ENCODE data around the gene SLC25A42.
A peak's percentile ranks its signal among the peaks of the same experiment; 100 is the strongest.
"Not testable (repeated sequence)": the region's sequence is repeated elsewhere in the genome, so short reads cannot be mapped to it uniquely, and the experiment has no call there.

Gene SLC25A42

GRCh38 chr19:19063183-19064097, at the start of gene SLC25A42:
Gene SLC25A42 (plus strand): TSS chr19:19063994. CDS start chr19:19096125, 32,131 bp downstream.
- peak; percentile 97 for DNase-seq (ENCODE audit: low read depth)

GRCh38 chr19:19021115-19021514, 42.7 kb upstream of the SLC25A42 start:
- no peak for DNase-seq (ENCODE audit: low read depth)

GRCh38 chr19:19022380-19022961, 41.3 kb upstream of the SLC25A42 start:
- DNase-seq (ENCODE audit: low read depth), result no peak

- not testable (repeated sequence) for DNase-seq (ENCODE audit: low read depth)
Observed at GRCh38 chr19:19023376-19023775, 40.4 kb upstream of the SLC25A42 start.

- no peak for DNase-seq (ENCODE audit: low read depth)
Observed at GRCh38 chr19:19025861-19026260, 37.9 kb upstream of the SLC25A42 start.

- DNase-seq (ENCODE audit: low read depth), result no peak
Observed at GRCh38 chr19:19026299-19026971, 37.4 kb upstream of the SLC25A42 start.

- no peak for DNase-seq (ENCODE audit: low read depth)
Observed at GRCh38 chr19:19027228-19027627, 36.6 kb upstream of the SLC25A42 start.

- DNase-seq (ENCODE audit: low read depth), result no peak
Observed at GRCh38 chr19:19028526-19028925, 35.3 kb upstream of the SLC25A42 start.

- DNase-seq (ENCODE audit: low read depth), result no peak
Observed at GRCh38 chr19:19031891-19032290, 31.9 kb upstream of the SLC25A42 start.

- DNase-seq (ENCODE audit: low read depth), result peak; percentile 60
Observed at GRCh38 chr19:19032420-19033175, 31.2 kb upstream of the SLC25A42 start.

GRCh38 chr19:19033176-19033425, 30.7 kb upstream of the SLC25A42 start:
- no peak for DNase-seq (ENCODE audit: low read depth)

- DNase-seq (ENCODE audit: low read depth), result peak; percentile 89
Observed at GRCh38 chr19:19033426-19034203, 30.2 kb upstream of the SLC25A42 start, which contains the start of the genes ARMC6 and SUGP2. Gene ARMC6 (plus strand): TSS chr19:19033603. CDS start chr19:19034210, 607 bp downstream. Gene SUGP2 (minus strand): TSS chr19:19033517. CDS start chr19:19031071, 2,446 bp downstream.

GRCh38 chr19:19034204-19034624, 29.6 kb upstream of the SLC25A42 start:
- DNase-seq (ENCODE audit: low read depth), result peak; percentile 50

GRCh38 chr19:19039901-19040300, 23.9 kb upstream of the SLC25A42 start:
- no peak for DNase-seq (ENCODE audit: low read depth)

GRCh38 chr19:19040417-19040816, 23.4 kb upstream of the SLC25A42 start:
- DNase-seq (ENCODE audit: low read depth), result no peak

GRCh38 chr19:19042732-19043280, 21.0 kb upstream of the SLC25A42 start:
- no peak for DNase-seq (ENCODE audit: low read depth)

GRCh38 chr19:19043481-19043880, 20.3 kb upstream of the SLC25A42 start:
- no peak for DNase-seq (ENCODE audit: low read depth)

- DNase-seq (ENCODE audit: low read depth), result no peak
Observed at GRCh38 chr19:19043881-19044280, 19.9 kb upstream of the SLC25A42 start.

- no peak for DNase-seq (ENCODE audit: low read depth)
Observed at GRCh38 chr19:19049406-19049805, 14.4 kb upstream of the SLC25A42 start.

- no peak for DNase-seq (ENCODE audit: low read depth)
Observed at GRCh38 chr19:19050104-19050503, 13.7 kb upstream of the SLC25A42 start.

GRCh38 chr19:19050731-19051130, 13.1 kb upstream of the SLC25A42 start:
- no peak for DNase-seq (ENCODE audit: low read depth)
